CD4-positive, alpha-beta T cell treated with Interleukin-6 for 4 hours (primary cell): ENCODE measurements around the gene SLC45A1.
A peak's percentile ranks its signal among the peaks of the same experiment; 100 is the strongest.
"Not testable (repeated sequence)": the region's sequence is repeated elsewhere in the genome, so short reads cannot be mapped to it uniquely, and the experiment has no call there.

Experiments
- DNase-seq: peaks from one replicate; pipeline ENCODE4 v3.0.0-alpha.2; 2020; ENCODE audit warnings: mixed read lengths

SLC45A1 gene

DNA sequence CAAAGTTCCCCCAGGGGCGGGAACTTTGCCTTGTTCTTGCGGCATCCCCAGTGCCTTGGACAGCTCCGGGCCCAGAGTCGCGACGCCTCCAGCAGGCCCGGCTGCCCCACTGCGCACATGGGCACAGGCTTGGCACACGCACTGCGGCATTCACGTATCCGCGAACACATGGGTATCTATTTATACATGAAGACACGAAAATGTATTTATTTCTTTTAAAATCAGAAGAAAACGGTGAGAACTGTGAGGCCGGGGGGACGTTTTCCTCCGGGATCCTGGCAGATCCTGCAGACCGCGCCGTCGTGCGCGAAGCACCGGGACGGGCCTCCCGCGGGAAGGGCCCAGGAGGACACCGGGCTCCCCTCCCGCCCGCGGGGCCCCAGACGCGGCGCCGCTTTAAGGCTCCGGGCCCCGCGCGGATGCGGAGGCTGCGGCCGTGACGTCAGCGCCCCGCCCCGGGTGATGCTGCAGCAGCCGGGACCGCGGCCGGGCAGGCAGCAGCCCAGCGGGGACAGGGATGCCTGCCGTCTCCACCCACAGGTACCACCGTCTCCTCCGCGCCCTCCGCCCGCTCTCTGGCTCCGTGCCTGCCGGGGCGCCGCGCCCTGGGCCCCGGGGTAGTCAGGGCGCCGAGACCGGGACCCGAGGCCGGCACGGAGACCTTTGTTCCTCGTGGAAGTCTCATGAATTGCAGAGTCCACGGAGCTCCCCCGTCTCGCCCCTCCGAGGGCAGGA is at the start of gene SLC45A1:
SLC45A1 (plus strand) TSS at position 468 of the 735 bp plus-strand sequence. CDS start 6,216 bp downstream, outside the sequence.
- peak; percentile 89 for DNase-seq

DNA sequence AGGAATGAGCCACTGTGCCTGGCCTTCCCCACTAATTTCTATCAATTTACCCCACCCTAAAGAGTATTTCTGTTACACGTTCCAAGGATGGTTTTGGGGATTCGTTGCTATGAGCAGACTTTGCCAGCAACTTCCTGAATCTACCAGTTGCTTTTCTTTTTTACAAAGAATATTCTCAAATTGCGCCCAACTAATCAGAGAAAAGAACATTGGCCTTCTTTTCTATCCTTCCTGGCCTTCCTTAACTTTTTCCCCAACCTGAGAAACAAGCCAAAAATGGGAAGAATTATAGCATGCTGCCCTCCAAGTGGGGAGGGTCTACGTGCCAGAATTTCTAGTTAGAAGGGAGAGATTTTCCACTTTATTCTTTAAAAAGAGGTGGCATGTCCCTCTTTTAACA is 44.9 kb upstream of the SLC45A1 start:
- DNase-seq, result no peak

DNA sequence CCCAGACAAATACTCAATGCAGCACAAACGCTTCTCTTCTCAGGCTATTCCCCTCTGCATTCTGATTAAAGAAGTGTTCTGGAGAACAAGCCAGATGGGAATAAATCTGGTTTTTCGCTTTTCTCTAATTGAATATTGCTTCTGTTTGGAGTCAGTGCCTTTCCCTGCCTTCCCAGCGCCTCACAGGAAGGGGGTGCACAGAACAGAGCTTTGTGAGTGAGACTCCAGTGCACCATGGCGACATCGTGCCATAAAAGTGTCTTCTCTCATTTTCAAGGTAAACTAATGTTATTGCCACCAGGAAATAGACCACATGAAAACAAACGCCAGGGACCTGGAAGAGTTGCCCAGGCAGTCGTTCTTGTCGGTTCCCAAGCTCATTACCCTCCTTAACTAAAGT is 43.6 kb upstream of the SLC45A1 start:
- DNase-seq, result no peak

DNA sequence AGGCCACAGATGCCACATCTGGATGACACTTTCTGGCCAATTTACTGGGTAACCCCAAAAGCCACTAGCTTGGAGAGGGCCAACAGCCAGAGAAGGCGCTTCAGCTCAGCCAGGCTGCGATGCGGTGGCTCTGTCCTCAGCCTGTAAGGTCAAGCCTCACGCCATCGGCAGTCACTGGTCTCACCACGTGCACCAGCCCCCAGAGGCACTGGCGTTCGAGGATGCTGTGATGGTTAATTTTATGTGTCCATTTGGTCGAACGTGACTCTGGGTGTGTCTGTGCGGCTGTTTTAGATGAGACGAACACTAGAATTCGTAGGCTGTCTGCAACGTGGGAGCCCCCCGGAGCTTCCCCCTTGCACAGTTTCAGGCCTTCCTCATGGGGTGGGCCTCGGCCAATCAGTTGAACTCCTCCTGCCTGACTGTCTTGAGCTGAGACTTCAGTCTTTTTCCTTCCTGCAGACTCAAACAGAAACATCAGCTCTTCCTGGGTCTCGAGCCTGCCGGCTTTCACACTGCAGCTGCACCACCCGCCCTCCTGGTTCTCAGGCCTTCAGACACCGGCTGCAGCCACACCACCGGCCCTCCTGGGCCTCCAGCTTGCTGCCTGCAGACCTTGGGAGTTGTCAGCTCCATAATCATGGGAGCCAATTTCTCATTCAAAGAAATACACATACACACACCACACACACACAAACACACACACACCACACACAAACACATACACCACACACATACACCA is 41.6 kb upstream of the SLC45A1 start:
- DNase-seq, result no peak

DNA sequence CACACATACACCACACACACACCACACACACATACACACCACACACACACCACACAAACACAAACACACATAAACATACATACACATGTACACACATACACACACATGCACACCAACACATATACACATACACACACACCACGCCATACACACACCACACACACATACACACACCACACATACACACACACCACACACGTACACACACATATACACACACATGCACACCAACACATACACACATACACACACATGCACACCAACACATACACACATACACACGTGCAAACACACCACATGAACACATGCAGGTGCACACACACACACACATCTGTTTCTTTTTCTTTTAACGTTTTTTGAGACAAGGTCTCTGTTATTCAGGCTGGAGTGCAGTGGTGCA is 41.0 kb upstream of the SLC45A1 start:
- no peak for DNase-seq

DNA sequence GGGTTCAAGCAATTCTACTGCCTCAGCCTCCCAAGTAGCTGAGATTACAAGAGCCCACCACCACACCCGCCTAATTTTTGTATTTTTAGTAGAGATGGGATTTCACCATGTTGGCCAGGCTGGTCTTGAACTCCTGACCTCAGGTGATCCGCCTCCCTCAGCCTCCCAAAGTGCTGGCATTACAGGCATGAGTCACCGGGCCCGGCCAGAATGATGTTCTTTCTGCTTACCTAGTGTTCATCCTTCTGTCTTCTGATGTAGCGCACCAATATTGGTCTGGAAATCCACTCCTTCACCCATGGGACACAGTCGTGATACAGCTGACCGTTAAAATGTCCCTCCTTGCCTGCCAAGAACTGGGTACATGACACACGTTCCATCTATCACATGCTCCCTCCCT is 39.2 kb upstream of the SLC45A1 start:
- not testable (repeated sequence) for DNase-seq

DNA sequence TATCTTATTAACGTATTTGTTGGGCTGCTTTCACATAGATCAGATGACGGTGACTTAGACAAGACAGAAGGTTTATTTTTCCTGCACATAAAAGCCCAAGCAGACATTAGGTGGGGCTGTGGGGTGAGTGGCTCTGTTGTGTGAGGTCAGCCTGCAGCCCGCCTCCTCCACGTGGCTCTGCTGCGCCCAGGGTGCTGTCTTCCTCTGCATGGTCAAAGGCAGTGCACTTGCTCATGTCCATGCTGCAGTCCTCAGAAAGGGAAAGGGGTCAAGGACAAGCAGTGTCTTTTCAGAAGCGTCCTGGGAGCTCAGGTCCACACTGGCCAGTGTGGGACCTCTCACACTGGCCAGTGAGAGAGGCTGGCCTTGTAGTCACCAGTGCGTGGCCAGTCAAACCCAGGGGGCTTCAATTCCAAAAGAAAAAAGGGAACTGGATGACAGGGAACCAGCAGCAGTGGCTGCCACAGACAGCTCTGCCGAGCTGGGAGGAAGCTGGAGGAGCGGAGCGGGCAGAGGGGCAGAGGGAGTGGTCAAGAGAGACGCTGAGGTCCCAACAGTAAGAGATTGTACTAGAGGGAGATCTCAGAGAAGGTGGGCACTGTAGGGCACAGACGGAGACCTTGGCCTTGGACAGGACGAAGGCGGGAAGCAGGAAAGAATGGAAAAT is 35.9 kb upstream of the SLC45A1 start:
- DNase-seq, result no peak

DNA sequence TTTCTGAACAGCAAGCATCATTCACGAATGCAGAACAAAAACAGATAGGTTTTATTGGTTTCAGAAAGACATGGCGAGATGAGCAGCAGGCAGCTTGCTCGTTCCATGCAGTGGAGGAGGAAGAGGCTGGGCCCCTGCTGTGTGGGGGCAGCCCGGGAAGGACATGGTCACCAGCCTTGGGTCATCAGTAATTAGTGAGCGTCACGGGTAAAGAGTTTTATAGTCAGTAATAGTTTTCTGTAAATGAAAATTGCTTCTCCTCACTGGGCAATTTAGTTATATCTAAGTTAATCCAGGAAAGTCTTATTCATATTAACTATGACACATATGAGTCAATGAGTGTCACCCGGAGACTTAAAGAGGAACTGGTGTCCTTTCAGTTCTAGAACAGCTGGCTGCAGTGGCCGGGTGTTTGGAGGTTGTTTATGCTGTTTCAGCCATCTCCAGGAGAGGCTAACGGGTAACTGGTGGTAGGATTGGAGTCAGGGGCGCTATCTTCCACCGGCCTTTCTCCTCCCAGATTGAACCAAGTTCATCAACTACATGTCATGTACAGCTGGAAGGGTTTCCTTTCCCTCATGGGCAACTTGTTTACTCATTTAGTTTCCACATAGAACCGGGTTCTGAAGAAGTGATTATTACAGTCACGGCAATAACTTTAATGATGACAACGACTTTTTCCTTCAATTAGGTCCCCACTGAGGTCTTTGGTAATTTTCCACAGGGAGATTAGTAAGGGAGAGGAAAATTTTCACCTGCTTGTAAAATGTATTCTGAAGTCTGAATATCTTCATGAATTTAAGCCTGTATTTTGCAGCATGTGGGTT is 34.6 kb upstream of the SLC45A1 start:
- DNase-seq, result no peak

DNA sequence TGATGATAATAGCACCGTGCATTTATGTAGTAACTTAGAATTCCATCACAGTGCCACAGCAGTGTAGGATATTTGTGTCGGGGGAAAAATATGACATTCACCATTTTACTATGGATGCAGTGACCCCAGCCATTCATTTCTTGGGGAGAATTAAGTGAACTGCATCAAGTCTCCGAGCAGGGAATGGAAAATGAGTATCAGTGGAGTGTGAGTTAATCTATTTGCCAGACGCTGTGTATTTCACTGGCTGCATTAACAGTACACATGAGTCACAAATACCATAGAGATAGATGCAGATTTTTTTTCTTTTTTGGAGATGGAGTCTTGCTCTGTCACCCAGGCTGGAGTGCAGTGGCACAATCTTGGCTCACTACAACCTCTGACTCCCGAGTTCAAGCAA is 33.8 kb upstream of the SLC45A1 start:
- DNase-seq, result no peak

DNA sequence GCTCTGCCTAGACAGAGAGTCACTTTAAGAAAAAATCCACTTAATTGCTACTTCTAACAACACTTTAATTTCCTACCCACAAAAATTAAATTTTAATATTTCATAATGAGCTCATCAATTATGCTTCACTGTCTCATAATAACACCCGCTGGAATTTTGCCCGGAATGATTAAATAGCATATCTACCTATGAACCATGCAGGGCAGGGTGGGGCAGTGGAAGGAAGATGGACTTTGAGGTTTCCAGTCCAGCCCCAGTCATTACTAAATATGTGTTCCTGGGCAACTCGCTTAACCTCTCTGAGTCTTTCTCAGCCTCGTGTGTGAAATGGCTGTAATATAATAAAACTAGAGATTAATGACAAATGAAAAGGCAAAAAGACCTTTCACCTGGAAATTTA is 32.8 kb upstream of the SLC45A1 start:
- no peak for DNase-seq

DNA sequence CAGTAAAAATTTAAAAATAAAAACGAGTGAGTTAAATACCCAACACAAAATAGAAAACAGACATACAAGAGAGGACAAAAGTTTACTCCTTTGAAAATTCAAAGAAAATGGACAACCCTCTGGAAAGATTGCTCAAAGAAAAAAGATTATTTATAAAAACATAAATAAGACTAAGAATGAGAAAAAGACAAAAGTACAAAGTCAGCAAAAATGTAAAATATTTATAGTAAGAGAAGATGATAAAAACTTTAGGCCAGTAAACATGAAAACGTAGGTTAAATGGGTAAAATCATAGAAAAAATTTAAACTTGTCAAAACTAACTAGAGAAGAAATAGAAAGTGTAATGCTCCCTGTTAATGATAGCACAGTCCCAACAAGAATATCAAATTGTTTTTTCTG is 31.9 kb upstream of the SLC45A1 start:
- DNase-seq, result no peak

DNA sequence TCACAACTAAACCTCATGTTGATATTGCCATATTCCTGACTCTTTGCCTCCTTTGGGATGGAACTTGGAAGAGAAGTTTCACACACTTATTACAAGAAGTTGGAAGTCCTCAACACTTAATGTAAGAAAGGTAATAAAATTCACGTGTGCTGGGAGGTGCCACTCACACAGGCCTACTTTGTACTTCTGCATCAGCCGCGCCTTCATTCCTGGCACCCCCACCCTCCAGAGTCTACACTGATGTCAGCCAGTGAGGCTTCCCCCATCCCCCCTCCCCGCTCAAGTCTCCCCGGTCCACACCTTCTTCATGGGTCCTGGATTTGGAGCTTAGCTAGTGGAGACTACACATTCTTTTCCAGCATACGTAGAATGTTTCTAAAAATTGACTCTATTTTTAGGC is 24.8 kb upstream of the SLC45A1 start:
- DNase-seq, result no peak

DNA sequence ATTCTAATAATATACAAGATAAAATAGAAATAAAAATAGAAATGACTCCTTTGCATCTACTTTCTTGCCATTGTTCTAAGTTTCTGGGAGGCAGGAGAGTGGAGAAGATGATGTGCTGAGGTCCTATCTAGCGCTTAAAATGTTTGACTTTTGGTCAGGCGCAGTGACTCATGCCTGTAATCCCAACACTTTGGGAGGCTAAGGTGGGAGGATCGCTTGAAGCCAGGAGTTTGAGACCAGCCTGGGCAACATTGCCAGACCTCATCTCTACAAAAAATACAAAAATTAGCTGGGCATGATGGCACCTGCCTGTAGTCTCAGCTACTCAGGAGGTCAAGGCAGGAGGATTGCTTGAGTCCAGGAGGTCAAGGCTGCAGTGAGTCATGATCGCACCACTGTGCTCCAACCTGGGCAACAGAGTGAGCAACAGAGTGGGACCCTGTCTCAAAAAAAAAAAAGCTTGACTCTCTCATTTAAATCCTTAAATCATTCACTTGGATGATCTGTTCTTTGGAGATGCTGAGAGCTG is 24.2 kb upstream of the SLC45A1 start:
- no peak for DNase-seq

DNA sequence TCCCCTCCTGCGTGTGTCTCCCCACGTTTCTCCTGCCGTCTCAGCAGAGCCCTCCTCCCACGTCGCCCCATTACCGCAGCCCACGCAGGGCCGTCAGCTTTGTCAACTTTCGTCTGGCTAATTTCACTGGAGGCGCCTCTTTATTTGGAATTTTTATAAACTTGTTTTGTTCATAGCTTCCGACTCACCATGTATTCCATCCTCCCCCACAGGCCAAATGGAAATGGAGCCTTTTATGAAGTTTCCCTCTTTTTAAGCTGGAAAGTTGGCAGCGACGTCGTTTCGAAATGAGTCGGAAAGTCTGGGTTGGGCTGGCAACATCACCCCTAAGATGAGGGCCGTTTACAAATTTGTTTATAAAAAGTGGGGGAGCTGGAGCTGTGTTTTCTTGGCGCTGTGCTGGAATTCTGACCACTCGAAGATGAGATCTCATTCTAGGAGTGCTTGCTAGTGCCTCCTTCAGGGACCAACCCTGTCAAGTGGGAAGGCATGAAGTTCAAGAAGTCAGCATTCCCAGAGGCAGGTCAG is 23.7 kb upstream of the SLC45A1 start:
- no peak for DNase-seq

DNA sequence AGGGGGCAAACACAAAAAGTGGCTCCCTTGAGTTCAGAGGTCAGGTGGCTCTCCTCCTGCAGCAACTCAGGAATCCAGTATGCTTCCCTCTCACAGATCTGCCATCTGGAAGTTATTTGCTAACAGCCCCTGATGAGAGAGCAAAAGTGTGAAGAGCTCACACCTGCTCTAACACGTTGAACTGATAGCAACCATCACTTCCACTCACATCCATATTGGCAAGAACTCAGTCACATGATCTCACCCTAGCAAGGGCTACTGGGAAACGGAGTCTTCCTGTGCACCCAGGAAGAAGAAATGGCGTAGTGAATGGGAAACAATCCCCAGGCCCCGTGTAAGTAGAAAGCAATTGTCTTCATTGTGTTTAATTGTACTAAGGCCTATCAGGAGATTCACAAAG is 20.7 kb upstream of the SLC45A1 start:
- no peak for DNase-seq

DNA sequence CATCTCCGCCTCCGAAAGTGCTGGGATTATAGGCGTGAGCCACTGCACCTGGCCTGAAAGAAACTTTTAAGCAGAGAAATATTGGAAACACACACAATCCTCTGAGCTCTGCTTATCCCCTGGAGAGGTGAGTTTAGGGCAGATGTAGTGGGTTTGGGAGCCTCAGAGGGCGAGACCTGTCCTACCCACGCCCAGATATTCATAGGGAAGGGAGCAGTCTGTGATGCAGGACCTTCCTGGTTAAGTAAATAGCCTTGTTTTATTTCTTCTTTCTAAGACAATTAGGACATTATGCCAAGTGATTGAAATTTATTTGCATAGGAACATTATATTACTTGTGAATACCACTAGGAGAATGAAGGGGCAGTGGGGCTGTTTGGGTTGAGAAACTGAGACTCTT is 18.0 kb upstream of the SLC45A1 start:
- no peak for DNase-seq

DNA sequence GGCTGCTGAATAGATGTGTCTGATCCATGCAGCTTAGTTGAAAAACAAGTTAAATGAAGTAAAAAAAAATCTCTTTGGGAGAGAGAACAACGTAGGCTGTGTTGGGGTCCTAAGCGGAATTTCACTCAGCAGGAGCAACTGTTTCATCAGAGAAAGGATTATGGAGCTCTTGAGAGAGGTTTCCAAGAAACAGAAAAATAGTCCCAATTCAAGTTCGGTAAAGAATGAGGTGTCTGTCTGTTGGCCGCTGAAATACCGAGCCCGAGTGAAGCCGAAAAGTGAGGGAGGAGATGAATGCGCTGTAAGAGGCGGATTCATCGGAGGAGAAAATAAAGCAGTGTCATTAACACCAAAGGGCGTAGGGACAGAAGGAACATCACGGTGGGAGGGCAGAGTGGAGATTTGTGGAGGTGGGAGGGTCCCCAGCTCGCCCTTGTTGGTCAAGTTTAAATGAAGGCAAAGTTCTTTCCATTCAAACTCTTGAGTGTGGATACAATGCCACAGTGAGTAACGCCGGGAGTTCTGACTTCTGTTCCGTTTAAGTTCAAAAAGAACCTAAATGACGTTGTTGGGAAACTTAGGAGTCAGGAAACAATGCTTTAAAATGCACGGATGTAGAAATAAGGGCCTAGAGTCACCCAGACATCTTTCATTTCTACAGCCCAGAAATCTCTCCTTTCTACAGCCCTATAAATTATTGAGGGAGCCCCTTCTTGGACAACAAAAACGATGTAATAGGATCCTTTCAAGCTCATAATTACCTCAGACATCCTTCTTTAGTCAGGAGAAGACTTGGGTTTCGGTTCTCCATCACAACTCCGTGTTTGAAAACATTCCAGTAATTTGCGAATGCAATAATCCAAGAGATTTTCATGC is 15.6 kb upstream of the SLC45A1 start:
- no peak for DNase-seq

DNA sequence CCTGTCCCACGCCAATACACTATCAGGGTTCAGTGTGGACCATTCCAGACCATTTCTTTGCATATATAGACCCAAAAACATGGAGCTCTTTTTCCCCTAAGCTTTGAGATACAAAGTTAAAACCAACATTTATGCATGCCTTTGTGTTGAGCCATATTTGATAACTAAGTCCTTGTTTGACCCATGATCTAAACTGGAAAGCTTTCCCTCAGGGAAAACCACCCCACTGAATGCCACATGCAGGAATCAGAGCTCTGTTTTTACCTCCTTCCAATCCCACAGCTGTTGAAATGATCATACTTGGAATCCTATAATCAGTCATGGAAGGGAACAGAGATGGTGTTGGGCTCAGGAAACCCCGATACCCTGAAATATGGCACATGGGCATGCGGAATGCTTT is 14.8 kb upstream of the SLC45A1 start:
- DNase-seq, result no peak

DNA sequence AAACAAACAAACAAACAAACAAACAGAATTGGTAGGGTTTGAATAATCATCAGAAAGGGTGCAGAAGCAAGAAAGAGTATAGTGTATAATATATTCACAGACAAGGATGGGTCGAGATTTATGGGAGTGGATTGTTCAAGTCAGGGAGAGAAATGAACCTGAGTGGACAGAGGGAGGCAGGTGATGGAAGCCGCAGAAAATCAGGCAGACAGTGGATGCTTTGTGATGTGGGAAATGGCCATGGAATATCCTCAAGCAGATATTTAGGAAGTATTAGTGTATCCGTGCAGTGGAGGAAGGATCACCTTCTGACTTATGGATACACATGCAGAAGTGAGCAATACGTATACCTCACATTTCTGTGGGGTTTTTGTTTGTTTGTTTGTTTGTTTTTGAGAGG is 14.0 kb upstream of the SLC45A1 start:
- no peak for DNase-seq

DNA sequence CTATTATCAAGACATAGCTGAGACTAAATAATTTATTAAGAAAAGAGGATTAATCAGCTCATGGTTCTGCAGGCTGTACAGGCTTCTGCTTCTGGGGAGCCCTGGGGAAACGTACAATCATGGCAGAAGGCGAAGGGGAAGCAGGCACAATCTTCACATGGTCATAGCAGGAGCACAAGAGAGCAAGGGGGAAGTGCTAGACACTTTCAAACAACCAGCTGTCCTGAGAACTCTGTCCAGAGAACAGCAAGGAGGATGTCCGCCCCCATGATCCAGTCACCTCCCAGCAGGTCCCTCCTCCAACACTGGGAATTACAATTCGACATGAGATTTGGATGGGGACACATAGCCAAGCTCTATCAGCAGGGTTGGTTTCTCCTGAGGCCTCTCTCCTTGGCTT is 10.3 kb upstream of the SLC45A1 start:
- DNase-seq, result no peak

DNA sequence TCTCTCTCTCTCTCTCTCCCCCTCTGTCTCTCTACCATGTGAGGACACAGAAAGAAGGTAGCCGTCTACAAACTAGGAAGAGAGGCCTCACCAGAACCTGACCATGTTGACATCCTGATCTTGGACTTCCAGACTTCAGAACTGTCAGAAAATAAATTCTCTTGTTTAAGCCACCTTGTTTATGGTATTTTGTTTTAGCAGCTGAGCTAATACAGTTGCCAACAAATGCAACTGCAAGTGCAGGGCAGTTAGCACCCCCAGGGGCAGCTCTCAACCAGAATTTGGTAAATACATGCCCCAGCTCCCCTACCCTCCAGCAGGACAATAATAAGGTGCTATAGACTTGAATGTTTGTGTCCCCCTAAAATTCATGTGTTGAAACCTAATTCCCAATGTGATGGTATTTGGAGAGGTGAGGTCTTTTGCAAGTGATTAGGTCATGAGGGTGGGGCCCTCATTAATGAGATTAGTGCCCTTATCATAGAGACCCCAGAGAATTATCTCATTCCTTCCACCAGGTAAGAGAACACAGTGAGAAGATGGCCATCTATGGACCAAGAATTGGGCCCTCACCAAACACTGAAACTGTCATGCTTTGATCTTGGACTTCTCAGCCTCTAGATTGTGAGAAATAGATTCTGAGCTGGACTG is 6.7 kb upstream of the SLC45A1 start:
- no peak for DNase-seq
